ENCODE data around the gene LIX1. TPM values are rescaled to one million over a fixed set of nuclear protein-coding genes. Genes with fewer than 3 reads are reported as not detected.
"Not testable (repeated sequence)": the region's sequence is repeated elsewhere in the genome, so short reads cannot be mapped to it uniquely, and the experiment has no call there.

LIX1 gene
- total RNA-seq, 1 experiment from 2014 or later = not detected

GRCh38 chr5:97191893-97192292 is 49.5 kb upstream of the LIX1 start:
- DNase-seq (ENCODE audit: low spot score) (no peak), ATAC-seq (no peak)
- Mint-ChIP-seq H3K9me3 (peaks cover 29% of the 10 kb centered on the region), H3K36me3 (peaks cover 5% of the 10 kb centered on the region; the same call in 1 of the 2 replicates), H3K4me3 (no peak overlapping the region), H3K27ac (no peak overlapping the region), H3K27me3 (ENCODE audit: low read depth) (no peaks in the 10 kb centered on the region; the same call in 1 of the 2 replicates), H3K4me1 (peaks cover 13% of the 10 kb centered on the region)
- ChIA-PET POLR2A (no interaction called here), CTCF (no interaction called here)
- TF ChIP-seq JUN (CRISPR knock-in tag; IDR thresholded peaks at IDR 0.05) (no peak), PRRX2 (CRISPR knock-in tag; IDR thresholded peaks at IDR 0.05) (no peak), AFF4 (CRISPR knock-in tag; IDR thresholded peaks at IDR 0.05; ENCODE audit: borderline replicate concordance) (no peak), ZNF263 (CRISPR knock-in tag; IDR thresholded peaks at IDR 0.05; ENCODE audit: low read depth) (no peak), ERG (CRISPR knock-in tag; IDR thresholded peaks at IDR 0.05) (no peak), ATF2 (CRISPR knock-in tag; IDR thresholded peaks at IDR 0.05; ENCODE audit: borderline replicate concordance, low read depth) (no peak), NFATC4 (CRISPR knock-in tag; IDR thresholded peaks at IDR 0.05) (no peak), TCF7 (CRISPR knock-in tag; IDR thresholded peaks at IDR 0.05; ENCODE audit: low read depth) (no peak), ZNF532 (CRISPR knock-in tag; IDR thresholded peaks at IDR 0.05; ENCODE audit: borderline replicate concordance) (no peak), ESRRA (CRISPR knock-in tag; IDR thresholded peaks at IDR 0.05; ENCODE audit: borderline replicate concordance) (no peak), USF1 (CRISPR knock-in tag; IDR thresholded peaks at IDR 0.05) (no peak), ZNF317 (CRISPR knock-in tag; IDR thresholded peaks at IDR 0.05; ENCODE audit: borderline replicate concordance, low read depth) (no peak), JAZF1 (CRISPR knock-in tag; IDR thresholded peaks at IDR 0.05) (no peak), ZBTB21 (CRISPR knock-in tag; IDR thresholded peaks at IDR 0.05; ENCODE audit: borderline replicate concordance) (no peak), MAX (CRISPR knock-in tag; IDR thresholded peaks at IDR 0.05) (no peak), ETV6 (CRISPR knock-in tag; IDR thresholded peaks at IDR 0.05) (no peak)

- H3K36me3 Mint-ChIP-seq; H3K27ac Mint-ChIP-seq; H3K27me3 Mint-ChIP-seq (ENCODE audit: low read depth); H3K4me3 Mint-ChIP-seq; POLR2A ChIA-PET; ATAC-seq; DNase-seq (ENCODE audit: low spot score): not testable (repeated sequence)
- CTCF ChIA-PET = interaction anchor here (0.6 kb wide), 1 partner anchor 14 kb away, joined by 3 read pairs; no protein-coding TSS in a partner anchor
- peaks cover 13% of the 10 kb centered on the region for H3K4me1 Mint-ChIP-seq
- peaks cover 32% of the 10 kb centered on the region for H3K9me3 Mint-ChIP-seq
Observed at GRCh38 chr5:97189523-97189922, 47.1 kb upstream of the LIX1 start.
